ENCODE data around the gene PBX2.

The PBX2 gene

GRCh38 chr6:32192608-32193039, 2.6 kb upstream of the PBX2 start, which contains the start of gene GPSM3:
GPSM3 (minus strand) TSS chr6:32192643; CDS start chr6:32192513, 130 bp downstream.
- ChIA-PET POLR2A (interaction anchor here (1.3 kb wide), 1 partner anchor 10 kb away, joined by 3 read pairs; no protein-coding TSS in a partner anchor), CTCF (interaction anchor here (0.8 to 4.4 kb wide), 6 partner anchors 16 to 145 kb away, joined by 3 to 62 read pairs (median 3); partner anchors contain the start of gene AGPAT1)
- peak within 1 kb of the TSS; percentile 16; the same call in 1 of the 2 replicates for H3K4me3 ChIP-seq (ENCODE audit: low read depth, low read length)
- TF ChIP-seq CTCF (IDR thresholded peaks at IDR 0.05; ENCODE audit: insufficient read depth, low read length, missing control alignments): no peak
- DNase-seq (ENCODE audit: low read depth, low spot score): no peak

GRCh38 chr6:32191696-32192607, 1.9 kb upstream of the PBX2 start:
- H3K4me3 ChIP-seq (ENCODE audit: low read depth, low read length): no peak overlapping the region
- TF ChIP-seq CTCF (IDR thresholded peaks at IDR 0.05; ENCODE audit: insufficient read depth, low read length, missing control alignments): no peak
- POLR2A ChIA-PET: no interaction called here
- CTCF ChIA-PET: interaction anchor here (0.9 to 4.4 kb wide), 6 partner anchors 15 to 143 kb away, joined by 3 to 62 read pairs (median 4); partner anchors contain the start of gene AGPAT1
- DNase-seq (ENCODE audit: low read depth, low spot score): no peak

DNA sequence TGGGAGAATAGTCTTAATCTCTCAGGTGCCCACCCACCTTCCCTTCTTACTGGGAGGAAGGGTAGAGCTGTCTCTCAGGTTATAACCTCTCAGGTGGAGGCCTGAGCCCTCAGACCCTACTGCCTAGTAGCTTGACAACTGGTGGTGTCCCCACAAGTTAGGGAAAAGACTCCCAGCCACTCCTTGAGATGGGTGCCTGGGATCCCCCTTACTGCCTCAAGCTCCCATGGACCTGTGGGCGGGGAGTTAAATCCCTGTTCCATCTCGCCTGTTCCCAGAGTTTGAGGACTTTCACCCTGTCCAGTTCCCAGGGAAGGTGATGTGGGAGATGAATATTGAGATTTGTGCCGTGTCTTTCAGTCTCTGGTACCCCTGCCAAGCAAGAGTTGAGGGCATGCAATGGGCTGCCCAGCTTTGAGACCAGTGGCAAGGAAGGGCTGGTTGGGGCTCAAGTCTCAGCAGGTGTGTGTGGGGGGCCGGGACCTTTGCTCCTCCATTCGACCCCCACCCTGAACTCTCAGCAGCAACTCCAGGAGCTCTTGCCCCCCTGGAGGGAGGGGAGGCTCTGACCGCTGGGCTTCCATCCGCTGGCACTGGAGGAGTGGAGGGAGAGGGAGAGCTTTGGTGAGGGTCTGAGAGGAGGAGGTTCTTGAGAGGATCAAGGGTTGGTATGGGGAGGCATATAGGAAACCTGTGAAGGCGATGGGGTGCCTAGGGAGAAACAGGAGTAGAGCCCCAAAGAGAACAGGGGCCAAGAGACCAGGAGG, 1.1 kb upstream of the PBX2 start:
- no peak for DNase-seq (ENCODE audit: low read depth, low spot score)
- ChIA-PET POLR2A (interaction anchor here (0.6 kb wide), 1 partner anchor 76 kb away, joined by 4 read pairs; no protein-coding TSS in a partner anchor), CTCF (interaction anchor here (0.7 to 1.6 kb wide), 4 partner anchors 12 to 130 kb away, joined by 3 to 8 read pairs (median 3); no protein-coding TSS in a partner anchor)
- TF ChIP-seq CTCF (IDR thresholded peaks at IDR 0.05; ENCODE audit: insufficient read depth, low read length, missing control alignments): no peak
- H3K4me3 ChIP-seq (ENCODE audit: low read depth, low read length): peak overlapping the region; percentile 77

- no peak for DNase-seq (ENCODE audit: low read depth, low spot score)
- TF ChIP-seq CTCF (IDR thresholded peaks at IDR 0.05; ENCODE audit: insufficient read depth, low read length, missing control alignments): no peak
- ChIA-PET CTCF (interaction anchor here (1.8 to 2.6 kb wide), 2 partner anchors 13 to 71 kb away, joined by 5 to 8 read pairs; no protein-coding TSS in a partner anchor), POLR2A (no interaction called here)
- H3K4me3 ChIP-seq (ENCODE audit: low read depth, low read length): peak overlapping the region; percentile 77
These were observed 304 bp downstream of the PBX2 start for GRCh38 chr6:32189742-32190053.

DNA sequence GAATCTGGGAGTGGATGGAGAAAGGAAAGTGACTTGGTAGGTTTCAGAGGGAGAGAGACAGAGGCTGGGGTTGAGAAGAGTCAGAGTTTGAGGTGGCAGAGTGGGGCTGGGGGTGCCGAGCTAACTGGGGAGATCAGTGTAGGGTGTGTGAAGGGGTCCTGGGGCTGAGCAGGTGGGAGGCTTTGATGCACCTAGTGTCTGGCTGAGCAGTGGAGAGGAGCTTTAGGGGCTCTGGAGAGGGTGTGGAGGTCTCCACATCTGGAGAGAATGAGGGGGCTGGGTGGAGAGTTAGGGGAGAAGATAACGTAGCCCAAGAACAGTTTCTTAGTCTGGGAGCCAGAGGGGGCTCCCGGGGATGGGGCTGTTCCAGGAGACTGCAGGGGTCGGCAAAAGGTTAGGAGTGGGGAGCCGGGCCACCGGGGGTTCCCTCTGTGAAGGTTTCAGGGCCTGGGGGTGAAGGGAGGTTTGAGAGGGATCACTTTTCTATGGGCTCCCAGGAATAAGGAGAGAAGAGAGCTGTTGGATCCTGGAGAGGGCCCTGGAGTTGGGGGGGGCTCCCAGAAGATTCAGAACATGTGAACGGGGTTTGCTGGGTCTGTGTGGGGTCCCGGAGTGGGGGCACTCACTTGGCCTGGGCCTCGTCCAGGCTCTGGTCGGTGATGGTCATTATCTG, 797 bp downstream of the PBX2 start:
- POLR2A ChIA-PET: no interaction called here
- CTCF ChIA-PET: interaction anchor here (1.5 to 2.6 kb wide), 3 partner anchors 13 to 72 kb away, joined by 5 to 8 read pairs (median 5); no protein-coding TSS in a partner anchor
- no peak for DNase-seq (ENCODE audit: low read depth, low spot score)
- H3K4me3 ChIP-seq (ENCODE audit: low read depth, low read length): peak overlapping the region; percentile 77
- TF ChIP-seq CTCF (IDR thresholded peaks at IDR 0.05; ENCODE audit: insufficient read depth, low read length, missing control alignments): no peak
